Upper lobe of right lung (tissue), 1 donor: ENCODE data around the gene PPM1H. TPM values are rescaled to one million over a fixed set of nuclear protein-coding genes. Genes with fewer than 3 reads are reported as not detected.
A peak's percentile ranks its signal among the peaks of the same experiment; 100 is the strongest.

Experiments
- ATAC-seq: fragments of 200-7000 bp; cut with Tn5 transposase; one replicate; pipeline ENCODE4 v1.9.1; 2020; ENCODE audit warnings: mild to moderate bottlenecking, moderate library complexity
- DNase-seq: peaks from one replicate; pipeline ENCODE4 v3.0.0-alpha.2; 2020
- H3K27ac ChIP-seq: fragments of 200-600 bp; one replicate; pipeline ENCODE4 v1.8.0; 2022
- H3K27me3 ChIP-seq: fragments of 200-600 bp; one replicate; pipeline ENCODE4 v1.8.0; 2022; ENCODE audit warnings: mild to moderate bottlenecking
- H3K36me3 ChIP-seq: fragments of 200-600 bp; one replicate; pipeline ENCODE4 v1.8.0; 2022
- H3K4me1 ChIP-seq: fragments of 200-600 bp; one replicate; pipeline ENCODE4 v1.8.0; 2022
- H3K4me3 ChIP-seq: fragments of 200-600 bp; one replicate; pipeline ENCODE4 v1.8.0; 2022; ENCODE audit warnings: mild to moderate bottlenecking
- H3K9me3 ChIP-seq: fragments of 200-600 bp; one replicate; pipeline ENCODE4 v1.8.0; 2022
- intact Hi-C: fragments of 100-400 bp; cut with DNase I; formaldehyde crosslinking; loops from one replicate; pipeline ENCODE4 v1.11.0; 2022
- total RNA-seq: library from RNA; stranded (reverse); fragmentation: NEBNext Ultra II Directional; extraction: Animal tissue kit (Norgen Biotek cat#: 25700); gene quantifications from one replicate; pipeline ENCODE4 v1.2.1, GENCODE V29; 2021
- TF ChIP-seq, protein P1 (sequence below): fragments of 200-600 bp; IDR thresholded peaks from one replicate; pipeline ENCODE4 v1.8.0; 2022; ENCODE audit warnings: antibody characterized with exemption
- donor health status: DM: no; HTN: yes; CAD: no; lungs with severe emphysema.

Gene PPM1H
- total RNA-seq, 1 donor from 2014 or later = 8.0 TPM

DNA sequence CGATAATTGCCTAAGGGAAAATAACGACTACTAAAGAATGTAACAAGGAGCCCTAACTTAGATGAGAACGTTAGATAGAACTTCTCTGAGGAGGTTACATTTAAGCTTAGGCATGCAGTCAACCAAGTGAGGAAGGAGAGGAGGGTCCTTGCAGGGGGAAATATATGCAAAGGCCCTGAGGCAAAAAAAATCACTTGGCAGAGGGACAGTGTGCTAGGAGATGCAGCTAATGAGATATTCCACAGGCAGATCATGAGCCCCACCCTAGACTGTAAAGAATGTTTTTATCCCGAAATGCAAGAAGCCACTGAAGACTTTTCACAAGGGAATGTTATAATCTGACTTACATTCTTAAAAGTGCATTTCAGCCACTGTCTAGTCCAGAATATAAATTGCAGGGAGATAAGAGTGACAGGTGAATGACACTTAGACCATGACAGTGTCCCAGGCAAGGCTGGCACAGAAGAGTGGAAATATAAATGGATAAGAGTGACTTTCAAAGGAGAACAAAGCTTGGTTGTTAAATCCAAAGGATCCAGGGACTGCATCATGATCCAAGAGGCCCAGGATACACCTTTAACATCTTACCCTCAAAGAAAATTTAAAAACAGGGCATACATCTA lies 61.0 kb downstream of the PPM1H start:
- DNase-seq (no peak), ATAC-seq (no peak)
- TF ChIP-seq, protein P1, sequence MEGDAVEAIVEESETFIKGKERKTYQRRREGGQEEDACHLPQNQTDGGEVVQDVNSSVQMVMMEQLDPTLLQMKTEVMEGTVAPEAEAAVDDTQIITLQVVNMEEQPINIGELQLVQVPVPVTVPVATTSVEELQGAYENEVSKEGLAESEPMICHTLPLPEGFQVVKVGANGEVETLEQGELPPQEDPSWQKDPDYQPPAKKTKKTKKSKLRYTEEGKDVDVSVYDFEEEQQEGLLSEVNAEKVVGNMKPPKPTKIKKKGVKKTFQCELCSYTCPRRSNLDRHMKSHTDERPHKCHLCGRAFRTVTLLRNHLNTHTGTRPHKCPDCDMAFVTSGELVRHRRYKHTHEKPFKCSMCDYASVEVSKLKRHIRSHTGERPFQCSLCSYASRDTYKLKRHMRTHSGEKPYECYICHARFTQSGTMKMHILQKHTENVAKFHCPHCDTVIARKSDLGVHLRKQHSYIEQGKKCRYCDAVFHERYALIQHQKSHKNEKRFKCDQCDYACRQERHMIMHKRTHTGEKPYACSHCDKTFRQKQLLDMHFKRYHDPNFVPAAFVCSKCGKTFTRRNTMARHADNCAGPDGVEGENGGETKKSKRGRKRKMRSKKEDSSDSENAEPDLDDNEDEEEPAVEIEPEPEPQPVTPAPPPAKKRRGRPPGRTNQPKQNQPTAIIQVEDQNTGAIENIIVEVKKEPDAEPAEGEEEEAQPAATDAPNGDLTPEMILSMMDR = no peak
- intact Hi-C loops = no loop called here
- H3K36me3 ChIP-seq = no peaks in the 10 kb centered on the region
- H3K27me3 ChIP-seq = no peaks in the 10 kb centered on the region
- H3K4me1 ChIP-seq = no peaks in the 10 kb centered on the region
- H3K27ac ChIP-seq = no peak overlapping the region
- no peak overlapping the region for H3K4me3 ChIP-seq
- no peaks in the 10 kb centered on the region for H3K9me3 ChIP-seq

DNA sequence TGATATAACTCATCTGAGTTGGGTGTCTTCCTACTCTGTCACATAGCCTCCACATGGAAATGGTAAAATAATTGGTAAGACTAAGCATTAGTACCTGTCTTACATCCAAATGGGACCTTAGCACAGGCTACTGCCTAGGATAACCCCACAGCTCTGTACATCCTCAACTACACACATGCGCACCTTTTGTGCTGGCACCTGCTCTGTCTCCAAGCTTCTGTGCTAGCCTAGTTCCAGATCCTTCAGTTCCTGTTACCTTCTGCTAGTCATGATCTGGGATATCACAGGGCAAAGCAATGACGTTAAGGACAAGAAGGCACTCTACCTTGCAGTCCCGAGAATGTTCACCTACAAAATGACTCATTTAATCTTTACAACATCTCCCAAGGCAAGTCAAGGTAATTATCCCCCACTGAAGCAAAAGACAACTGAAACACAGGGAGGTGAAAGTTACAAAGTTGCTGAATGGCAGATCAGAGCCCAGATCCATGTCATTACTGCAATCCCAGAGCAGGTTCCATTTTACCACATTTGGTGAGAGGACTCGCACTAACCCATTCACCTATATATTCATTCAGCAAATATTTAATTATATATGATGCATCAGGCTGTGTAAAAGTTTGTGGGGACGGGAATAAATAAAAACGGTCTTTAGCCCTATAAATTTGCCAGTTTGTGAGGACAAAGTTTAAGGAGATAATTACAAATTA lies 61.7 kb downstream of the PPM1H start:
- H3K27me3 ChIP-seq = no peaks in the 10 kb centered on the region
- ATAC-seq (no peak), DNase-seq (no peak)
- H3K4me1 ChIP-seq = no peaks in the 10 kb centered on the region
- no peaks in the 10 kb centered on the region for H3K36me3 ChIP-seq
- intact Hi-C loops = no loop called here
- H3K9me3 ChIP-seq = no peaks in the 10 kb centered on the region
- no peak overlapping the region for H3K27ac ChIP-seq
- H3K4me3 ChIP-seq = no peak overlapping the region
- TF ChIP-seq, protein P1 = no peak

DNA sequence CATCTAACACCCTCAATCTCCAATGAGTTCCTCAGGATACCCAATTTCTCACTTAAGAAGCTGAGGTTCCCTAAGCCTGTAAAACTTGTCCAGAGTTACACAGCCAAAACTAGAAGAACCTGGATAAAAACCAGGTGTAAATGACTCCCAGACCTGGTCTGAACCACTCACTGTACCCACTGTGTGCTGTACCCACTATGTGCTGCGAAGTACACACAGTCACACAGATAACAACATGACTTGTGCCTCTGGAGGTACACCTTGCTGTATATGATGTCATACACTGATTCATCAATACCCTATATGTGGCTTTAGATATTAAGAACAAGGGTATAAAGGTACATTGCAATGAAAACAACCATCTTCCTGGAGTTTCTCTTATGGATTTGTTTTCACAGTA lies 66.1 kb downstream of the PPM1H start:
- no peak overlapping the region for H3K27ac ChIP-seq
- no peaks in the 10 kb centered on the region for H3K27me3 ChIP-seq
- H3K4me1 ChIP-seq = peaks cover 7% of the 10 kb centered on the region
- no peaks in the 10 kb centered on the region for H3K9me3 ChIP-seq
- DNase-seq (no peak), ATAC-seq (no peak)
- TF ChIP-seq, protein P1 = no peak
- H3K36me3 ChIP-seq = no peaks in the 10 kb centered on the region
- H3K4me3 ChIP-seq = no peak overlapping the region
- intact Hi-C loops = no loop called here

DNA sequence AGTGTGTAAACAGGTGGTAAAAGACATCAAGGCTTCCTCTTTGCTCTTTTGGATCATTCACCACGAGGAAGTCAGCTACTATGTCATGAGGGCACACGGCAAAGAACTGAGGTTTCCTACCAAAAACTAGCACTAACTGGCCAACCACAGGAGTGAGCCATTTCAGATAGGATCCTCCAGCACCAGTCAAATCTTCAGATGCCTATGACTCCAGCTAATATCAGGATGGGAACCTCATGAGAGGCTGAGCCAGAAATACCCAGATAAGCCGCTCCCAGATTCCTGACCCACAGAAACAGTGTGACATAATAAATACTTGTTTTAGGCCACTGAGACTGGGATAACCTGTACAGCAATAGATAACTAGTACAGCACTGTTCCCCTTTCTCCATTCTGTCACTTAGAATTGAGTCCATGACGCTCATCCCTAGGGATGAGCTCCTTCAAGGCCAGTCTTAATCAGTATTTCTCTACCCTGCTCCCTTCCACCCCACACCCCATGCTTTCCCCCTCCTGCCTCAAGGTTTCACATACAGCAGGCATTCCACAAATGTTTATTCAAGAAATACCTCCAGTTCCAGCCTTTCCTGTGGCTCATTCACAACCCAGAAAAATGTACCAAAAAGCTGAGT lies 68.4 kb downstream of the PPM1H start:
- Histone ChIP-seq H3K4me1 (peaks cover 7% of the 10 kb centered on the region), H3K36me3 (no peaks in the 10 kb centered on the region), H3K27me3 (no peaks in the 10 kb centered on the region), H3K4me3 (no peak overlapping the region), H3K27ac (no peak overlapping the region), H3K9me3 (no peaks in the 10 kb centered on the region)
- TF ChIP-seq, protein P1 = no peak
- intact Hi-C loops = no loop called here
- no peak for DNase-seq
- ATAC-seq = peak; percentile 78

DNA sequence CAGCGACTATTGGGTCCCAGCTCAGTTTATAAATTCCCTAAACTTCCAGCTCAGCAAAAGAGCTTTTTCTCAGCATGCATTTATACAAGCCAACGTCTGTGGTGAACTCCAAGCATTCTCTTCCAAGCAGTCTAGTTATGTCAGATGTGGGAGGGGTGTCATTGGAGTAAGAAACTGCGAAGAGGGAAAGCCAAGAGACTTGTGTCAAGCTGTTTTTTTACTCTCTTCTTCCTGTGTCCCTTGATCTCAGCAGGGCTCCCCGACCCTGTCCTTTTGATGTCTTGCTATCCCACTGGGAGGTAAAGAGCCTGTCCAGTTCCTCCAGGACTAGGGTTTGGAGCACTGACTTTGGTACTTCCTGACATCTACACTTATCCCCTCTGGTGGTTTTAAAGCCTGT lies 69.0 kb downstream of the PPM1H start:
- DNase-seq = no peak
- Histone ChIP-seq H3K4me3 (no peak overlapping the region), H3K4me1 (peaks cover 7% of the 10 kb centered on the region), H3K27me3 (no peaks in the 10 kb centered on the region), H3K9me3 (no peaks in the 10 kb centered on the region), H3K36me3 (no peaks in the 10 kb centered on the region), H3K27ac (no peak overlapping the region)
- no peak for ATAC-seq
- intact Hi-C loops = no loop called here
- TF ChIP-seq, protein P1 = no peak
